IPS DF 6.9 (cell line): Measurements from ENCODE around the gene PARD3.

Source experiments
- DNase-seq: peaks from one replicate; pipeline ENCODE4 v3.0.0-alpha.2; 2013; ENCODE audit warnings: low read depth, low spot score
- H3K27ac ChIP-seq: one replicate; pipeline ENCODE4 v1.5.1; 2013; ENCODE audit warnings: low read length, control low read depth
- H3K27me3 ChIP-seq: 2 replicates; pipeline ENCODE4 v1.6.1; 2013; ENCODE audit warnings: mild to moderate bottlenecking, low read length; ENCODE audit not compliant: control insufficient read depth, insufficient read depth
- H3K36me3 ChIP-seq: 2 replicates; pipeline ENCODE4 v1.6.1; 2013; ENCODE audit warnings: low read length; ENCODE audit not compliant: control insufficient read depth, insufficient read depth
- H3K4me1 ChIP-seq: 2 replicates; pipeline ENCODE4 v1.6.1; 2013; ENCODE audit warnings: low read length; ENCODE audit not compliant: control insufficient read depth, insufficient read depth
- H3K4me3 ChIP-seq: 2 replicates; pipeline ENCODE4 v1.5.1; 2013; ENCODE audit warnings: mild to moderate bottlenecking, low read length
- H3K9me3 ChIP-seq: 2 replicates; pipeline ENCODE4 v1.6.1; 2013; ENCODE audit warnings: low read length, inconsistent platforms; ENCODE audit not compliant: control insufficient read depth, insufficient read depth
- WGBS: extraction: QIAGEN DNeasy Blood & Tissue Kit; methylation state at CpG from one replicate; pipeline ENCODE4 v1.1.7; 2013; ENCODE audit warnings: mixed read lengths, missing lambda C conversion rate; ENCODE audit not compliant: insufficient read length, insufficient coverage; 5-methylcytosine and 5-hydroxymethylcytosine counted together

Gene PARD3

DNA sequence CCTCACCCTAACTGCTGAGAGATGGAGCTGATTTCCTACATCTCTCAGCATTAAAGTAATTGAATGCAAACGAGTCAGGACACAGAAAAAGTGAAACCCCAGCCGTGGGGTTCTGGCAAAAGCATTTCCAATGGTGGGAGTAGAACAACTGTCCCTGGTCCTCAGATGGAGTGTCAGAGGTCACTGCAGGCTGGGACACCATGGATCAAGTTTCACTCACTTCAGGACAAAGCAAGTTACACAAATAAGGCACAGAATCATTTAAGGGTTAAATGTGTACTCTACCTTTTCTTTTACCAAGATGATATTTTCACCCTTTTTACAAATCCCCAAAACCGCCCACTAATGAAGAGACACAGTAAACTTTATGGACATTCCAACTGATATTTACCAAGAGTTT lies 607.8 kb downstream of the PARD3 start:
- no peaks in the 10 kb centered on the region for H3K27me3 ChIP-seq
- H3K4me3 ChIP-seq, result no peak overlapping the region
- 100% methylated on average over 1 of the region's 3 CpGs for WGBS
- H3K4me1 ChIP-seq, result no peaks in the 10 kb centered on the region
- H3K36me3 ChIP-seq, result no peaks in the 10 kb centered on the region
- H3K27ac ChIP-seq, result no peak overlapping the region
- no peak for DNase-seq
- no peaks in the 10 kb centered on the region for H3K9me3 ChIP-seq

DNA sequence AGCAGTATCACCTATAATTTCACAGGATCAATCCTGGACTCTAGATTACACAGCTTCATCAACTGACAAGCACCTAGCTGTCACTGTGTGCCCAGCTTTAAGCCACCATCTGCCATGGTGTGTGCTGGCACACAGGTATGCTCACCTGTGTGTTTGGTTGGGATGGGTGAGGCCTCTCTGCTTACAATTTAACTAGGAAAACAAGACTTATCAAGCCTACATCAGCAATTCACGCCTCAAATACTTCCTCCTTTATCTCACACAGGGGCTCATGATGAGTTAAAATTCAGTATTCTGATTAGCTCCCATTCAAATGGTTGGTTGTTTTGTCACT lies 608.2 kb downstream of the PARD3 start:
- Histone ChIP-seq H3K36me3 (no peaks in the 10 kb centered on the region), H3K27ac (no peak overlapping the region), H3K4me1 (no peaks in the 10 kb centered on the region), H3K9me3 (no peaks in the 10 kb centered on the region), H3K27me3 (no peaks in the 10 kb centered on the region), H3K4me3 (no peak overlapping the region)
- DNase-seq, result no peak
- no CpG with 5 or more reads among the region's 1 CpG for whole genome bisulfite sequencing

DNA sequence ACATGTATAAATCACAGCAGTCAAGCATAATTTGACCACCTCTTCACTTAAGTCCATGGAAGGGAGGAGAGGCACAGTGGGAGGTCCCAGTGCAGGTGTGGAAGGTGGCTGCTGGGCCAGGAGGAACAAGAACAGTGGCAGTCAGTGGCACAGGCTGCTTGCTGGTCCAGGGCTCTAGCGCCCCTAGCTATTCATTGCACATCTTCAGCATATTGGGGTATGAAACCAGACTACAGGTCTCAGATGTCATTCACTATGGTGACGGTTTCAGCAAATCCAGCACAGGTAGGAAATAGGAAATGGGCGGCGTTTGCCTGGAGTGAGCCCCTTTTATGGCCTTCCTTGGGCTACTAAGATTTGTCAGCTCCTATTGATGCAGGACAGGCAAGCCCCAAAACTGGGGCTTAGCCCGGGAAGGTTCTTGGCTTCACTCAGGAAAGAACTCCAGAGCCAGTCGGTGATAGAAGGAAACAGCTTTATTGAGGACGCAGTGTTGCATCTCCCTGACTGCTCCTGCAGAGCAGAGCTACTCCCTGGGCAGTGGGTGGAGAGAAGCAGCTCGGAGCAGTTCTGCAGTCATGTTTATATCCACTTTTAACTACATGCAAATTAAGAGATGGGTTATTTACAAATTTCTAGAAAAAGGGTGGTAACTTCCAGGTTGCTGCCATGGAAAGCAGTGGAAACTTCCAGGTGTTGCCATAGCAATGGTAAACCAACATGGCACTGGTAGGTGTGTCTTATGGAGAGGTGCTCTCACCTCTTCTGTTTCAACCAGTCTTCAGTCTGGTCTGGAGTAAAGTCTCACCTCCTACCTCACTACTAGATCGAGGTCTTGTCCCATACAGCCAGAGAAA lies 608.8 kb downstream of the PARD3 start:
- no peaks in the 10 kb centered on the region for H3K4me1 ChIP-seq
- no peak for DNase-seq
- no CpG with 5 or more reads among the region's 9 CpGs for WGBS
- no peaks in the 10 kb centered on the region for H3K36me3 ChIP-seq
- H3K4me3 ChIP-seq, result no peak overlapping the region
- H3K27ac ChIP-seq, result no peak overlapping the region
- no peaks in the 10 kb centered on the region for H3K27me3 ChIP-seq
- H3K9me3 ChIP-seq, result no peaks in the 10 kb centered on the region

DNA sequence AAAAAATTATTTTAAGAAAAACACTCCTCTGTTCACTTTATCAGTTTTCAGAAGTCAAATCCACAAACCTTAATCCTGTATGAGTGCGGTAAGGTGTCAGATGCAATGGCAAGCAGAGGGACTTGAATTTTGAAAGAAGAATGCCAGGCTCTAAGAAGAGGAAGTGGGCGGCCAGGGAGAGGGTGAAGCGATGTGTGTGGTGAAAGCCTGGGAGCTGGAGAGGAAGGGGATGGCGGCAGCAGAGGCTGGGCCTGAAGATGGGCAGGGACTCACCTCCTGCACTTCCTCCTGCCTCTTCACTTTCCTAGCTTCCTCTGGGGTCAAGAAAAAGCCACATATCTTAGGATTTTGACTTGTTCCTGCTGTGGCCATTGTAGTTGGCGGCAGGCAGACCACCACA lies 609.6 kb downstream of the PARD3 start:
- Histone ChIP-seq H3K4me3 (no peak overlapping the region), H3K27me3 (no peaks in the 10 kb centered on the region), H3K27ac (no peak overlapping the region), H3K4me1 (no peaks in the 10 kb centered on the region), H3K36me3 (no peaks in the 10 kb centered on the region), H3K9me3 (no peaks in the 10 kb centered on the region)
- DNase-seq, result no peak
- no CpG with 5 or more reads among the region's 5 CpGs for WGBS

DNA sequence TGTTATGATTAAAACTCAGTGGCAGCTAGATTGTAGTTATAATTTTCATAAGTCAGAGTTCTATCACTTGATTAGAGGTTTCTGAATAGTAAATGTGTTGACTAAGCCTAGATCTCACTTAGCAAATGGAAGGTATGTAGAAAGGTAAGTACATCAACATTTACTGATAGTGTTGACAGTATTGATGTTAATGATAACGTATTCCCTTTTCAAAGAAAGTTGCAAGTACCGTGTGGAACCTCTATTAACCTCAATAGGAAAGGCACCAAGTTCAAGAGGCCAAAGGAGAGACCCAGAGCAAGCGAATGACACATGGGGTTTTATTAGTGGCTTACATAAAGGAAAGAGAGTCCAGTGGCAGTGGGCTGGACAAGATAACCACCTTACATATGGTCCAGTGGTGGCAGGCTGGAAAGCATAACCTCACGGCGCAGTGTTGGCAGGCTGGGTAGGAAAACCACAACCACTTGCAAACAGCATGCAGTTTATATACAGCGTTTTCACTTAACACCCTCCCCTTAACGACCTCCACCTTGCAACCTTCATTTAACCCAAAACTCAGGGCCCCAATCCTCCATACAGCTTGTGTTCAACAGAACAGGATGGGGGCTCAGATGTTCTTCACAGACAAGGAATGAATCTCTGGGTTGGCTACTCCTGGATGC lies 611.0 kb downstream of the PARD3 start:
- no peaks in the 10 kb centered on the region for H3K4me1 ChIP-seq
- no peak overlapping the region for H3K4me3 ChIP-seq
- WGBS, result no CpG with 5 or more reads among the region's 7 CpGs

DNA sequence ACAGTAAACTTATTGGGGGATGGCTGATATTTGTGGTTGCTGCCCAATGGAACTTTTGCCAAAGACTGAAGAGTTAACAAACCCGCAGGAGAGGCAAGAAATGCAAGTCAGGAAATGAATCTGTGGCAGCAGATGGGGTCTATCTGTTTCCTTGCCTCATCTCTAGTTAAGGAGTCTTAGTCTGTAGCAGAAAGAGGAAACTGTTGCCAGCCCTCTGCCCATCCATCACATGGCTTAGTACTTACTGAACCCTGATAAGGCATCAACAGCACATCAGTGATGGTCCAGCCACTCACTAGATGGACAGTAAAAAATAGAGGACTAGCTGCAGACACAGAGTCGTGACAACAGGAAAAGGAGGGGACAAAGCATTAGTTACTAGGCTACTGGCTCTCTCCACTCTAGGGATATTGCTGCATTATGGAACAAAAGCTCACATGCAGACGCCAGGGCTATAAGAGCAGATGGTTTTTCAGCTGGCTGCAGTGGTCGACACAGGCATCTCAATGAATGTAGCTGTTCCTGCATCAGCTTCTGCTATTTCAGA lies 614.7 kb downstream of the PARD3 start:
- Histone ChIP-seq H3K36me3 (no peaks in the 10 kb centered on the region), H3K27ac (no peak overlapping the region), H3K4me3 (no peak overlapping the region), H3K9me3 (no peaks in the 10 kb centered on the region), H3K4me1 (no peaks in the 10 kb centered on the region), H3K27me3 (no peaks in the 10 kb centered on the region)
- no peak for DNase-seq
- WGBS, result no CpG with 5 or more reads among the region's 4 CpGs

More for the DNA sequence above, 611.0 kb downstream of the PARD3 start:
- Histone ChIP-seq H3K36me3 (no peaks in the 10 kb centered on the region), H3K9me3 (no peaks in the 10 kb centered on the region), H3K27me3 (no peaks in the 10 kb centered on the region), H3K27ac (no peak overlapping the region)
- no peak for DNase-seq

DNA sequence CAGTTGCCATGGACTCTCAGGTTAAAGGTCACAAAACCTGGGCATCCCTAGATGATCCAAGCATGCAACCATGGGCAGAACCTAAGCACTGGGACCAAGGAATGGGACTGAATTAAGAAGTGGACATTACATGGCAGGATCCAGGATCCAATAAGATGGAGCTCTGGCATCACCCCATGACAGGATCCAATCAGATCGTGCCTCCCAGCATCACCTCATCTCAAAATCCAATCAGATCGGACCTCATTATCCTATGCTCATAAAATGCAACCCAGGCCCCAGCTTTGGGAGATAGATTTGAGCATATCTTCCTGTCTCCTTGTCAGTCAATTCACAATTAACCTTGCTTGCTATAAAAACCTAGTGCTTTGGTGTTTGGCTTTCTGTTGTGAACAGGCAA lies 616.1 kb downstream of the PARD3 start:
- no CpG with 5 or more reads among the region's 2 CpGs for WGBS
- no peaks in the 10 kb centered on the region for H3K27me3 ChIP-seq
- no peak overlapping the region for H3K27ac ChIP-seq
- H3K4me3 ChIP-seq, result no peak overlapping the region
- no peaks in the 10 kb centered on the region for H3K36me3 ChIP-seq
- H3K9me3 ChIP-seq, result no peaks in the 10 kb centered on the region
- no peaks in the 10 kb centered on the region for H3K4me1 ChIP-seq
- no peak for DNase-seq

DNA sequence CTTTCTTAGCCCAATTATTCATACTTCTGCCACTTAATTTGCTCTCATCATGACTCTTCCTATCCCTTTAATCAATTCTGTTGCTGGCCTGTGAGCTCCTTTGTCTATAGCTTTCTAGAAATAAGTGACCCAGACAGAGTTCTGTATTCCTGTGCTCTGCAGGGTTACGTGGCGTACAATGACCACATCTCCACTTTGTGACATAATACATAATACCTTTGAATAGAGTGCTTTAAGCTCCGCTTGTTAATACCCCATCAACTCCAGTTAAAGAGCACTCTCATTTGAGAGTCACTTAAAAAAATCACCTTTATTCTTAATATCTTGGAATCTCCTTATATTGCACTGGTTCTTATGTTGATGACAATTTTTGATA lies 619.0 kb downstream of the PARD3 start:
- H3K27ac ChIP-seq, result no peak overlapping the region
- H3K4me1 ChIP-seq, result no peaks in the 10 kb centered on the region
- H3K9me3 ChIP-seq, result no peaks in the 10 kb centered on the region
- no peak for DNase-seq
- no CpG with 5 or more reads among the region's 3 CpGs for WGBS
- H3K36me3 ChIP-seq, result no peaks in the 10 kb centered on the region
- H3K4me3 ChIP-seq, result no peak overlapping the region
- H3K27me3 ChIP-seq, result no peaks in the 10 kb centered on the region

DNA sequence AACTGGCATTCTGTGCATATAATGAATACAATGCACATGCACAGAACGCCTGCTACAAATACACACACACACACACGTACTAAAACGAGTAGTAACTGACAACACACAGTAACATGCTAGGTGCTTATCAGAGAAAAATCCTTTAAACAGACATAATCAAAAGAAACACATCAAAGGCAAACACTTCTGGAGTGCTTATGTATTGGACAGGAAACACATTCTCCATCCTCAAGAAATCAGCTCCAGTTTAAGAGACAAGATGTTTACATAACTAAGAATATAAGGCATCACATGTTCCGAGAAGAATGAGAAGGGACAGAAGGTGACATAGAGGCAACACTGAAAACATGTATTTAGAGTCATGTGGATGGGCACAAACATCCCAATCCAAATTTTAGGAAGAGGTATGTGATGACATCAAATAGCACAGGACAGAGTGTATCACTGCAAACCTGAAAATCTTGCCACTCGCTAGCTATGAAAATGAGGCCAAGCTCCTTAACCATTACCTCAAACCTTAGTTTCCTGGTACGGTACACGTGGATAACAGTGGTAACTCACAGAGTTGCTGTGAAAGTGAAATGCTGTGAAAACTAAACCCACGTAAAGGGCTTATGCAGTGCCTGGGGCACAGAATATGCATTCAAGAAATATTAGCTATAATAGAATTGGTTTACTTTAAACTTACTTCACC lies 619.6 kb downstream of the PARD3 start:
- no peak for DNase-seq
- Histone ChIP-seq H3K4me3 (no peak overlapping the region), H3K36me3 (no peaks in the 10 kb centered on the region), H3K4me1 (no peaks in the 10 kb centered on the region), H3K9me3 (no peaks in the 10 kb centered on the region), H3K27ac (no peak overlapping the region), H3K27me3 (no peaks in the 10 kb centered on the region)
- WGBS, result no CpG with 5 or more reads among the region's 8 CpGs

DNA sequence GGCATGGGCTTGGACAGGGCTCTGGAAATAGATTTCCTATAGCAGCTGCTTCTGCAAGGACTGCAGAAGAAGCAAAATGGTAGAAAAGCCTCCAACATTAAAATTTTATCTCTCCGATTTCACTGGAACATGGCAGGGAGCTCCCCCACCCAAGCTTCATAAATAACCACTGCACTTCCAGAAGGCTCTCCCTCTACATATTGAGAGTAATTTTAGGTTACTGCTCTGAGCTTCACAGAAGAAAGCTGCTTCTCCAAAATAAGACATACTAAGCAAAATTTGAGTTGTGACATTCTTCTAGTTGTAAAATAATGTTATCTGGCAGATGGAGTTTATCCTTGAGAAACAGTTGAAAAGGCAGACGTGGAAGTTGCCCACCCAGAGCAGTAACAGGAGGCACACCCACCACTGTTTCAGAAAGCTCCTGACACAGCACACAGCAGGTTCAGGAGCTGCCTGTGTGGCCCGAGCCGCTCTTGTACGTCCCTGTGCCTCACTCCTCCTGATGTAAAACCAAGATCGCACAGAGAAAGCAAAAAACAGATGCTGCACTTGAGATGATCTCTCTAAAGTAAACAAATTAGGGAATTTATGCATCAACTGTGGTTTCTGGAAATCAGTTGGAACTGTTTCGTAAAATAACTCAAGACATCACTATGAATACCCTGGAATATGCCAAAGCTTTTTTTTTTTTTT lies 621.0 kb downstream of the PARD3 start:
- Histone ChIP-seq H3K27ac (no peak overlapping the region), H3K4me1 (no peaks in the 10 kb centered on the region), H3K4me3 (no peak overlapping the region), H3K36me3 (no peaks in the 10 kb centered on the region), H3K27me3 (no peaks in the 10 kb centered on the region), H3K9me3 (no peaks in the 10 kb centered on the region)
- WGBS, result no CpG with 5 or more reads among the region's 7 CpGs
- DNase-seq, result no peak
